Liver (tissue), 9 donors: Measurements from ENCODE around the gene EOGT. TPM values are rescaled to one million over a fixed set of nuclear protein-coding genes. Genes with fewer than 3 reads are reported as not detected.

Source experiments
- DNase-seq: peaks from one replicate; pipeline ENCODE4 v3.0.0-alpha.2; 2017; ENCODE audit warnings: low spot score
- H3K27ac ChIP-seq, 2 donors: one replicate each; pipeline ENCODE4 v1.7.0; 2013; ENCODE audit warnings: inconsistent platforms in 2 of 2, low read length in 2 of 2, control low read depth in 1 of 2, low read depth in 1 of 2, mild to moderate bottlenecking in 1 of 2
- H3K27me3 ChIP-seq, 4 donors: one replicate each; pipeline versions ENCODE4 v1.6.1 to v1.7.0; 2013; ENCODE audit warnings: low read length in 3 of 4, inconsistent platforms in 1 of 4, mild to moderate bottlenecking in 1 of 4, moderate library complexity in 1 of 4; ENCODE audit not compliant: control insufficient read depth in 4 of 4, insufficient read depth in 4 of 4
- H3K36me3 ChIP-seq, 4 donors: one replicate each; pipeline versions ENCODE4 v1.6.1 to v1.7.0; 2013; ENCODE audit warnings: low read length in 3 of 4, mild to moderate bottlenecking in 3 of 4, low read depth in 1 of 4, moderate library complexity in 1 of 4; ENCODE audit not compliant: control insufficient read depth in 4 of 4, insufficient read depth in 3 of 4
- H3K4me1 ChIP-seq, 4 donors: one replicate each; pipeline versions ENCODE4 v1.6.1 to v1.7.0; 2013; ENCODE audit warnings: low read length in 3 of 4, mild to moderate bottlenecking in 3 of 4, moderate library complexity in 1 of 4; ENCODE audit not compliant: control insufficient read depth in 4 of 4, insufficient read depth in 4 of 4
- H3K4me3 ChIP-seq, 3 donors: one replicate each; pipeline versions ENCODE4 v1.6.1 to v1.7.0; 2013; ENCODE audit warnings: low read length in 3 of 3, control low read depth in 1 of 3, low read depth in 1 of 3, mild to moderate bottlenecking in 1 of 3
- H3K9ac ChIP-seq, 2 donors: one replicate each; pipeline ENCODE4 v1.7.0; 2013; ENCODE audit warnings: low read length in 2 of 2, mild to moderate bottlenecking in 2 of 2, moderate library complexity in 2 of 2, control low read depth in 1 of 2, low read depth in 1 of 2
- H3K9me3 ChIP-seq, 4 donors: one replicate each; pipeline versions ENCODE4 v1.6.1 to v1.7.0; 2013; ENCODE audit warnings: low read length in 3 of 4; ENCODE audit not compliant: control insufficient read depth in 4 of 4
- ATF3 ChIP-seq: IDR thresholded peaks from 2 replicates; pipeline ENCODE4 v1.6.1; 2016; ENCODE audit warnings: antibody characterized with exemption
- CTCF ChIP-seq: fragments of 150-350 bp; IDR thresholded peaks from 2 replicates; pipeline ENCODE4 v1.5.1; 2017; ENCODE audit warnings: improper control_type of control experiment, low read depth, low read length; ENCODE audit not compliant: missing input control
- FOXA1 ChIP-seq: IDR thresholded peaks from 2 replicates; pipeline ENCODE4 v1.6.1; 2016; ENCODE audit warnings: antibody characterized with exemption
- GABPA ChIP-seq, 2 donors: IDR thresholded peaks in 1 of 2; conservative IDR thresholded peaks in 1 of 2; 2 replicates each; pipeline ENCODE4 v1.6.1; 2016; ENCODE audit warnings: antibody characterized with exemption in 2 of 2, mild to moderate bottlenecking in 1 of 2, moderate library complexity in 1 of 2
- HNF4G ChIP-seq: IDR thresholded peaks from 2 replicates; pipeline ENCODE4 v1.6.1; 2016; ENCODE audit warnings: antibody characterized with exemption
- RAD21 ChIP-seq, 2 donors: IDR thresholded peaks; 2 replicates each; pipeline ENCODE4 v1.6.1; 2016; ENCODE audit warnings: antibody characterized with exemption in 2 of 2, mild to moderate bottlenecking in 2 of 2
- REST ChIP-seq: IDR thresholded peaks from 2 replicates; pipeline ENCODE4 v1.6.1; 2016; ENCODE audit warnings: antibody characterized with exemption, mild to moderate bottlenecking
- RXRA ChIP-seq, 2 donors: IDR thresholded peaks; 2 replicates each; pipeline ENCODE4 v1.6.1; 2017 to 2018; ENCODE audit warnings: antibody characterized with exemption in 2 of 2, mild to moderate bottlenecking in 1 of 2
- YY1 ChIP-seq: IDR thresholded peaks from 2 replicates; pipeline ENCODE4 v1.6.1; 2016; ENCODE audit warnings: antibody characterized with exemption, mild to moderate bottlenecking
- WGBS: extraction: QIAGEN DNeasy Blood & Tissue Kit; methylation state at CpG from one replicate; pipeline ENCODE4 v1.1.7; 2013; 5-methylcytosine and 5-hydroxymethylcytosine counted together
- polyA plus RNA-seq, 2 donors: library from polyadenylated mRNA; stranded (reverse) in 1 of 2; unstranded in 1 of 2; fragments of 200-250 nt in 1 of 2; fragments of >200 nt in 1 of 2; fragmentation: Nextera tagmentation in 1 of 2; extraction: Ambion mirVana in 1 of 2; gene quantifications; one replicate each; pipeline versions ENCODE4 v1.2.1 to v1.2.3, GENCODE V29; 2013 to 2015
- total RNA-seq, 2 donors: library from RNA; depleted of rRNA; stranded (reverse); fragments of >200 nt; gene quantifications; one replicate each; pipeline ENCODE4 v1.2.3, GENCODE V29; 2014
- donor health status: healthy.
- donor health status: healthy.
- donor health status: healthy.
- donor health status: healthy.
- donor health status: healthy.

Gene EOGT
- total and polyA plus RNA-seq, 4 donors = 2.6 to 7.5 (median 5.1) TPM

GRCh38 chr3:69058180-69058946 is 44.9 kb upstream of the EOGT start:
- DNase-seq = no peak
- Histone ChIP-seq H3K4me1 (no peaks in the 10 kb centered on the region), H3K27me3 (no peaks in the 10 kb centered on the region), H3K9ac (no peak overlapping the region), H3K4me3 (no peak overlapping the region), H3K36me3 (peaks cover 5 to 52% (median 33%) of the 10 kb centered on the region in 4 donors), H3K9me3 (no peaks in the 10 kb centered on the region), H3K27ac (no peak overlapping the region)
- WGBS = 81% methylated on average over 3 of the region's 3 CpGs
- no peak for TF ChIP-seq RAD21 (IDR thresholded peaks at IDR 0.05)
- no peak for TF ChIP-seq HNF4G
- no peak for TF ChIP-seq ATF3
- TF ChIP-seq FOXA1 = no peak
- TF ChIP-seq REST = no peak
- TF ChIP-seq CTCF = no peak
- no peak for TF ChIP-seq RXRA (IDR thresholded peaks at IDR 0.05)

- H3K36me3 ChIP-seq = peaks cover 2 to 22% (median 11%) of the 10 kb centered on the region in 4 donors
- peak in 1 of 2 donors; percentile 13 for TF ChIP-seq GABPA (IDR thresholded peaks at IDR 0.05 in 1 of 2, conservative IDR thresholded peaks at IDR 0.05 in 1 of 2)
- no peak for TF ChIP-seq RXRA (IDR thresholded peaks at IDR 0.05)
- TF ChIP-seq YY1 = peak; percentile 40
- no peak for TF ChIP-seq RAD21 (IDR thresholded peaks at IDR 0.05)
- TF ChIP-seq HNF4G = no peak
- TF ChIP-seq FOXA1 = no peak
- H3K27ac ChIP-seq = peak overlapping the region; percentile 88 to 94
- DNase-seq = no peak
- 13% methylated on average over 9 of the region's 9 CpGs for WGBS
- no peaks in the 10 kb centered on the region for H3K27me3 ChIP-seq
- H3K9ac ChIP-seq = peak overlapping the region; percentile 49 to 89
- H3K4me3 ChIP-seq = peak overlapping the region; percentile 61 to 91 (median 83)
- H3K4me1 ChIP-seq = peaks cover 0 to 5% (median 2%) of the 10 kb centered on the region in 4 donors
- no peaks in the 10 kb centered on the region for H3K9me3 ChIP-seq
These were observed 39.0 kb upstream of the EOGT start for GRCh38 chr3:69052472-69052898.
